8988T (cell line): ENCODE results near the gene LRRC25.
A peak's percentile ranks its signal among the peaks of the same experiment; 100 is the strongest.
"Not testable (repeated sequence)": the region's sequence is repeated elsewhere in the genome, so short reads cannot be mapped to it uniquely, and the experiment has no call there.

Experiments
- DNase-seq: peaks from one replicate; pipeline ENCODE4 v3.0.0; 2011

The LRRC25 gene

DNA sequence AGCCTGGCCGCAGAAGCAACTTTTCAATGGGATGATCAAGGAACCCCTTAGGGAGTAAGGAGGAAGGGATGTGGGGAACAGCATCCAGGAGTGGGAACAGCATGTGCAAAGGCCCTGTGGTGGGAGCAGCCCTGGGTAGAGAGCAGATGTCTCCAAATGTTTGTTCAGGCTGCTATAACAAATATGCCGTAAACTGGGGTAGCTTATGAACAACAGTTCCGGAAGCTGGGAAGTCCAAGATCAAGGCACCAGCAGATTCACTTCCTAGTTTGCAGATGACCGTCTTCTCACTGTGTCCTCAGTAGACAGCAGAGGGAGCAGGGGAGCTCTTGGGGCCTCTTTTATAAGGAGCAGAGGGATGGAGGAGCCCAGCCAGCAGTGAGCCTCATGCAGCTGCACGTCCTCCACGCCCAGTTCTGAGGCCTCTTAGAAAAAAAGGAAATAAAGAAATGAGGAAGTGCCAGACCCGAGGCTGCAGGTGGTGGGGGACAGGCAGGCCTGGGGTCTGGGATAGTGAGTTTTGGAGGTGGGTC, 4.2 kb upstream of the LRRC25 start:
- DNase-seq: no peak

DNA sequence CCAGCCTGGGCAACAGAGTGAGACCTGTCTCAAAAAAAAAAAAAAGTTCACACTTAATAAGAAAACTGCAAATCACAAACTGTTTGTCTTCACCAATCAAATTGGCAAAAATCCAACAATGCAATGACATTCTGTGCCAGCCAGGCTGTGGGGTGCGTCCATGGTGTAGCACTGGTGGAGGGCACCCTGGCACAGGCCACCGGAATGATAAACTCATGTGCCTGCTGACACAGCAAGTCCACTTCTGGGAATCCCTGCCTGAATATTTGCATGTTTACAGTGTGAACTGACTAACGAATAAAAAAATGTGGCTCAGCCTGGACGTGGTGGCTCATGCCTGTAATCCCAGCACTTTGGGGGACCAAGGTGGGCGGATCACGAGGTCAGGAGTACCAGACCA, 1.6 kb upstream of the LRRC25 start:
- no peak for DNase-seq

DNA sequence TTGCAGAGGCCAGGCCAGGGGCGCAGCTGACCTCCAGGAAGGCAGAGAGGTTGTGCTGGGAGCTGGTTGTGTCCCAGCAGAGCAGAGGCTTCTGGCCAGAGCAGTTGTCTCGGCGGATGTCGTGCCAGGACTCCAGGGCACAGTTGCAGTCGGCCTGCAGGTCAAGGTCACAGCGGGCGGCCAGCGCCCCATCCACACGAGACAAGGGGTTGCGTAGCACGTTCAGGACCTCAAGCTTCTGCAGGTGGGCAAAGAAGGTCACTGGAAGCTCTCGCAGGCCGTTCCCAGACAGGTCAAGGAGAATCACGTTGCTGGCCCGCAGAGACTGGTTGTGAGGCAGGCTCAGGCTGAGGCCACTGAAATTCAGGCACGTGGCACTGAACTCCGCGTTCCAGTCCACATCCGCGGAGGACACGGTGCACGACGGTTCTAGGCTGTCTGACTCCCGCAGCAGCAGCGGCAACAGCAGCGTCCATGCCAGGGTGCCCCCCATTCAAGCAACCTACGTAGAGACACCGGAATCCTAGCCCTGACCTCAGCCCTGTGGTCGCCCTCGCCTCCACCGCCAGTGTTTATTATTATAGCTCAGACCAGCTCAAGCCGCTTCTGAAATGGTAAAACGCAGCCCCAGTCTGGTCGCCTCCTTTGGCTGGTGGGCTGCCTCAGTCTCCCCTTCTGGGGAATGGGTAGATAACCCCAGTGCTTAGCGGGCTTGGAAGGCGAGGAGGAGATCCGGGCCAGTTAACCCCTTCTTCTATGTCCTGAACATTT, 766 bp downstream of the LRRC25 start:
- no peak for DNase-seq

DNA sequence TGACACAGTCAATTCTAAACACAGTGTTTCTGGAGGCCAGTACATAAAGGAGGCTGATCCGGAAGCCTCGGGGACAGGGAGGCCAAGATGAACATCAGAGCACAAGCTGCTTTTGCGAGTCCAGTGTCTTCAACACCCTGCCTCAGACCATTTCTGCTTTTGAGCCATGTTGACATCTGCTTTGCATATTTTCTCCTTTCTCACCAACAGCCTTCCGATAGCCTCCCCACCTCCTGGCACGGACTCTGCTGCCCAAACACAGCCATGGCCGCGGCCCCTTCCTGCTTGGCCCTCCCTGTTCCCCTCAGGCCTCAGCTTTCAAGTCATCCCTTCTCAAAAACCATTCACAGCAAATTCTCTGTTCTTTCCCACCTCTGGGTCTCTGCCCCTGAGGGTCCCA, 3.6 kb downstream of the LRRC25 start:
- DNase-seq: no peak

DNA sequence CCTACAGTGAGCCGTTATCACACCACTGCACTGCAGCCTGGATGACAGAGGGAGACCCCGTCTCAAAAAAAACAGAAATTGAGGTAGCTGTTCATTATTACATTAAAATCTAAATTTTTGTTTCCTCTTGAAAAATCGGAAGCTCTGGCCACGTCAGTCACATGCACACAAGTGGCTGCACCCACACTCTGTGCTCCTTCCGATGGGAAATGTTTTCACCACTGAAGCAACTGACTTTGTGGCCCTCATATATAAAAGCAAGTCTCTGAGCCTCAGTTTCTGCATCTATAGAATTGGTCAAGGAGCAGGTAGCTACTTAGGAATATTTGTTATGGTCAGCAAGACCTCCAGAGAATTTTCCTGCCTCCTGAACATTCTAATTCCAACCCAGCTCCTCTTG, 4.5 kb downstream of the LRRC25 start:
- no peak for DNase-seq

DNA sequence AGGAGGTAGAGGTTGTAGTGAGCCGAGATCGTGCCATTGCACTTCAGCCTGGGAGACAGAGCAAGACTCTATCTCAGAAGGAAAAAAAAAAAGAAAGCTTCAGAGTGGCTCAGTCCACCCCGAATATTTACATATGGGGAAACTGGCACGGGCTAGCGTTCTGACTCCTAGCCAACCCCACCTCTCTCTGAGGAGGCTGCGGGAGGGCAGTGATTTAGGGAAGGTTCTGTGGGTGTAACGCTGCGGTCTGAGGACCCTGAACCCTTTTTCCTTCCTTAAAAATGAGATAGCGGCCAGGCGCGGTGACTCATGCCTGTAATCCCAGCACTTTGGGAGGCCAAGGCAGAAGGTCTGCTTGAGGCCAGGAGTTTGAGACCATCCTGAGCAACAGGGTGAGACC, 5.0 kb downstream of the LRRC25 start:
- no peak for DNase-seq

DNA sequence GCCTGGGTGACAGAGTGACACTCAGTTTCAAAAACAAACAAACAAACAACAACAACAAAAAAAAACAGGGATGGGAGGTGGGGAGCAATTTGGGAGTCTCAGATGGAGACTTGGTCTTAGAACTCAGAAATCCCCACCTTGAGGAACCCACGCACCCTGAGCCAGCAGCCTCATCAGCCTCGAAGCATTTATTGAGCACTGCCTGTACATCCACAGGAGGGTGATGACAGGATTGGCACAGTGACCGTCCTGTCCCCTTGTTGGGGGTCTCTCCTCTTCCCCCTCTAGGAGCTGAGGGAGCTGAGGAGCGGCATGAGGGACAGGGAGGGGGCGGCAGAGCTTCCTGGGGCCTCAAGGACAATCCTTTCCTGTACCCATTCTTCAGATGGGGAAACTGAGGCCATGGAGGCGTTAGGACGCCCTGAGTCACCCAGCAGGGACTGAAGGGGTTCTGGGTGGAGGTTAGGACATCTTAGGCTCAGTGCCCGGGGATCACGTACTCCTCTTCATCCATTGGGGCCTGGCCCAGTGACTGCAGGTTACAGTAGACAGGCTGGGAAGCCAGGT, 5.8 kb downstream of the LRRC25 start:
- no peak for DNase-seq

DNA sequence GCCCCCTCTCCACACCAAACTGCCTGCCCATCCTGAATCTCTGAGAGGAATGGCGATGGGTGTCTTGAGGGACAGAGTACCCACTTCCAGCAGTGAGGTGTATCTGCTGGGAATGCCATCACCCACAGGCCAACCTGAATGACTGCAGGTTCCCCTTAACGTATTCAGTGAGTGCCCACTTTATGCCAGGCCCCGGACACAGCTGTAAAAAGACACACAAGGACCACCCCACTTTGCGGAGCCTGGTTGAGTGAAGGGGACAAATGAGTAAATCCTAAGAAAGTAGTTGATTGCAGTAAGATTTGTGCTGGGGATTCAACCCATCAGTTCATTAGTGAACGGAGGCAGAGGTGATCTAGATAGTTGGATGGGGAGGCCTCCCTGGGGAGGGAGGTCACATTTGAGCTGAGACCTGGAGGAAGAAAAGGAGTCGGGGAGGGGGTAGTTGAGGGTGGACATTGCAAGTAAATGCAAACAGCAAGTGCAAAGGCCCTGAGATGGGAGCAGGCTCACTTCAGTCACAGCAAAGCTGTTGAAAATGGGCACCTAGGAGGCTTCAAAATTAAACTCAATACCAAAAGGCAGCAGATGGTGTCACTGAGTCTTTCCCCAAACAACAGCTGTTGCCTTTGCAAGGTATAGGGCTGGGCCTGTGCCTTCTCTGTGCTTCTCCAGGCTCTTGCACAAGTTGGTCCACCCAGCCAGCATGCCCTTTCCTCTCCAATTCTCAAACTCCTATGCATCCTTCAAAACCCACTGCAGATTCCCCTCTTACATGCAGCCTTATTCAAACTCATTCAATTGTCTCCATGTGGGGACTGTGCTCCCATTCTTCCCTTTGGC, 7.1 kb downstream of the LRRC25 start:
- DNase-seq: no peak

DNA sequence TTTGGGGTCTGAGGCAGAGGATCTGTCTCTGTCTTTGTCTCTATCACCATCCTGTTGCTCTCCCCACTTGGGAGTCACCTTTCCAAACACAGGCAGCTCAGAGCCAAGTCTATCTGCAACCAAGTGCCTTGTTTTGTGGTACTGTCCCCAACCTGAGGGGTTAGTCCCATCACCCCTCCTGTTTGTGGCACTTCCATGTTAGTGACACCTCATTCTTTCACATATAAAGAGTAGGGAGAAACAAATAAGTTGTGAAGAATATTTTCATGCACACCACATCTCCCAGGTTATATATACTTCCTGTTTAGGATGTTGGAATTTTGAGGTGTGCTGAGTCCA, 7.7 kb downstream of the LRRC25 start:
- no peak for DNase-seq

DNA sequence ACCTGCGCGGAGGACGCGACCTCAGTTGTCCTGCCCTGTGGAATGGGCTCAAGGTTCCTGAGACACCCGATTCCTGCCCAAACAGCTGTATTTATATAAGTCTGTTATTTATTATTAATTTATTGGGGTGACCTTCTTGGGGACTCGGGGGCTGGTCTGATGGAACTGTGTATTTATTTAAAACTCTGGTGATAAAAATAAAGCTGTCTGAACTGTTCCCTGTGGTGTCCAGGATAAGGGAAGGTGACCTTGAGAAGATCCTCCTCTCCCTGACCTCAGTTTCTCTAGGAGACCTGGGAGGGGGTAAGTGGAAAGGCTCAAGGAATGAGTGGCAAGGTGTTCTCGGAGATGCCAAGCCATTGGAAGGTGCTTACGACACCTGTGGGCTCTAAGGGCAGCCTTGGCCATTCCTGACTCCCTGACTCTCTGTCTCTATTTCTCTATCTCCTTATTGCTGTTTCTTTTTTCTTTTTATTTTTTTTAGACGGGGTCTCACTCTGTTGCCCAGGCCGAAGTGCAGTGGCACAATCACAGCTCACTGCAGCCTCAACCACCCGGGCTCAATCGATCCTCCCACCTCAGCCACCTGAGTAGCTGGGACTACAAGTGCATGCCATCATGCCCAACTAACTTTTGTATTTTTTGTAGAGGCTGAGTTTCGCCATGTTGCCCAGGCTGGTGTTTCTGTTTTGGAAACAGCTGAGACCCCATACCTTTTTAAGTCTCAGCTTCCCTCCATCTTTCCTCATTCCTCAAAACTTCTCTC, 8.3 kb downstream of the LRRC25 start:
- no peak for DNase-seq

DNA sequence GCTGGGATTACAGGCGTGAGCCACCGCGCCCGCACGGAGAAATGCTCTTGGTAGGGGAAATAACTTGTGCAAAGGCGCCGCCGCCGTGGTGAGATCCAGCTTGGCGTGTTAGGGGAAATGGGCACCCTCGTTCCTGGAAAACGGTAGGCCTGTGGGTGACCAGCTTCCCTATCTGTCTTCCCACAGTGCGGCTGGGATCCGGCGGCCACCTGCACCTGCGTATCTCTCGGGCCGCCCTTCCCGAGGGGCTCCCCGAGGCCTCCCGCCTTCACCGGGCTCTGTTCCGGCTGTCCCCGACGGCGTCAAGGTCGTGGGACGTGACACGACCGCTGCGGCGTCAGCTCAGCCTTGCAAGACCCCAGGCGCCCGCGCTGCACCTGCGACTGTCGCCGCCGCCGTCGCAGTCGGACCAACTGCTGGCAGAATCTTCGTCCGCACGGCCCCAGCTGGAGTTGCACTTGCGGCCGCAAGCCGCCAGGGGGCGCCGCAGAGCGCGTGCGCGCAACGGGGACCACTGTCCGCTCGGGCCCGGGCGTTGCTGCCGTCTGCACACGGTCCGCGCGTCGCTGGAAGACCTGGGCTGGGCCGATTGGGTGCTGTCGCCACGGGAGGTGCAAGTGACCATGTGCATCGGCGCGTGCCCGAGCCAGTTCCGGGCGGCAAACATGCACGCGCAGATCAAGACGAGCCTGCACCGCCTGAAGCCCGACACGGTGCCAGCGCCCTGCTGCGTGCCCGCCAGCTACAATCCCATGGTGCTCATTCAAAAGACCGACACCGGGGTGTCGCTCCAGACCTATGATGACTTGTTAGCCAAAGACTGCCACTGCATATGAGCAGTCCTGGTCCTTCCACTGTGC, 9.1 kb downstream of the LRRC25 start:
- DNase-seq: peak; percentile 92

DNA sequence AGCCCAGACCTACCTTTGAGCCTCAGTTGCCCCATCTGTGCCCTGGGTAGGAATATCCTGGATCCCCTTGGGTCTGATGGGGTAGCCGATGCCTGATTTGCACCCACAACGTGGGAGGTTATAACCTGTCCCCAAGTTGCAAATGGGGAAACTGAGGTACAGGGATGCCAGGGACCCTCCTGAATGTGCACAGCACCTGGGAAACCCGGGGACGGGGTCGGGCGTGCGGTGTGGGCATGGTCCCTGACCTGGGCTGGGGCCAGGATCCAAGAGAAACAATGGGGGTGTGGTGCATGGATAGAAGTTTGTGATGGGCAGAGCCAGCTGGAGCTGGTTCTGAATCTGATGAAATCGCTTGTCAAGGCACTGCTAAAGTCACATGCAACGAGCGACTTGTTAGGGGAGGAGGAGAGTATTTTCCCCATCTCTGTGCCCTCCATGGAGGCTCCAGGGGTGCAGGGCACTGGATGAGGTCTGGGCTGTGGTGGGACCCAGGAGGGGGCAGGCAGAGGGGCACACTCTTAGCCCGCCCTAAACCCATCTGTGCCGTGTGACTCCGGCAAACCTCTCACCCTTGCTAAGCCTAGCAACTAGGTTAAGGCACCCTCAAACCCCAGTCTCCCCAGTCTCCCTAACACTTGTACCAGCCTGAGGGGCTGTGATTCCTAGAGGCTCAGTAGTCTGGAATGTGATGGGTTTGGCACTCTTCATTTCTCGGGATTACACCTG, 10.7 kb downstream of the LRRC25 start:
- DNase-seq: no peak

DNA sequence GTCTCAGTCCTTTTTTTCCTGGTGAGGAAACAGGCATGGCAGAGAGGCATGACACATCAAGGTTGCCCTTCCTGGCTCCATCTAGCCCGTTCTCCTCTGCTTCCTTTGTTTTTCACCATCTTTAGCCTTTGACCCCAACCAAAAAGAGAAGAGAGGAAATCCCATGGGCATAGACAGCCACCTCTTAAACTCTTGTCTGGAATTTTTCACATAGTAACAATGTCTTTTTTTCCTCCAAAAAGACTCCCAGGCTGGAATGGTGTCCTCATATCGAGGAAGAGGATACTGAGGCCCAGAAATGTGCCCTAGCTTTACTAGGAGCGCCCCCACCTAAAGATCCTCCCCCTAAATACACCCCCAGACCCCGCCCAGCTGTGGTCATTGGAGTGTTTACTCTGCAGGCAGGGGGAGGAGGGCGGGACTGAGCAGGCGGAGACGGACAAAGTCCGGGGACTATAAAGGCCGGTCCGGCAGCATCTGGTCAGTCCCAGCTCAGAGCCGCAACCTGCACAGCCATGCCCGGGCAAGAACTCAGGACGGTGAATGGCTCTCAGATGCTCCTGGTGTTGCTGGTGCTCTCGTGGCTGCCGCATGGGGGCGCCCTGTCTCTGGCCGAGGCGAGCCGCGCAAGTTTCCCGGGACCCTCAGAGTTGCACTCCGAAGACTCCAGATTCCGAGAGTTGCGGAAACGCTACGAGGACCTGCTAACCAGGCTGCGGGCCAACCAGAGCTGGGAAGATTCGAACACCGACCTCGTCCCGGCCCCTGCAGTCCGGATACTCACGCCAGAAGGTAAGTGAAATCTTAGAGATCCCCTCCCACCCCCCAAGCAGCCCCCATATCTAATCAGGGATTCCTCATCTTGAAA, 11.5 kb downstream of the LRRC25 start, which contains the start of gene GDF15:
Gene GDF15, plus strand, starts transcription at position 484 of the 868 bp plus-strand sequence. Its CDS starts 32 bp downstream, at position 516.
- peak; percentile 78 for DNase-seq

DNA sequence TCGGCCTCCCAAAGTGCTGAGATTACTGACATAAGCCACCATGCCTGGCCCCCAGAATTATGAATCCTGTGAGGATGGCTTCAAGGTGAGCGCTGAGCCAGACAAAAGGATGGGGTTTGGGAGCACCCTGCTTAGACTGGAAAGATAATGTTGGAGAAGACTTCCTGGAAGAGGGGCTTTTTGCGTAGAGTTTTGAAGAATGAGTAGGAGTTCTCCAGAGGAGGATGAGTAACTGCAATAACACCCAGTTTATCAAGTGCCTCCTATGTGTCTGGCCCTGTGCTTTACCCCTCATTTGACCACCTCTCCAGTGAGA, 12.1 kb downstream of the LRRC25 start:
- no peak for DNase-seq

DNA sequence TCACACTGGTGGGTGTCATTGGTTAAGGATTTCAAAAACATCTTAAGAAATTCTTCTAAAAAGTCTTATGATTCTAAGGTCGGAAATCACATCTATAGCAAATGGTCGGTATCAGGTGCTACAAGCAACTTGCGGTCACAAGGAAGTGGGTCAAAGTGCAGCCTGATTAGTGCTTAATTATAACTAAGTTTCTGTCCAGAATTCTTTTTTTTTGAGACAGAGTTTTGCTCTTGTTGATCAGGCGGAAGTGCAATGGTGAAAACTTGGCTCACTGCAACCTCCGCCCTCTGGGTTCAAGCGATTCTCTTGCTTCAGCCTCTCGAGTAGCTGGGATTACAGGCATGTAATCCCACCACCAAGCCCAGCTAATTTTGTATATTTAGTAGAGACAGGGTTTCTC, 12.6 kb downstream of the LRRC25 start:
- DNase-seq: no peak

DNA sequence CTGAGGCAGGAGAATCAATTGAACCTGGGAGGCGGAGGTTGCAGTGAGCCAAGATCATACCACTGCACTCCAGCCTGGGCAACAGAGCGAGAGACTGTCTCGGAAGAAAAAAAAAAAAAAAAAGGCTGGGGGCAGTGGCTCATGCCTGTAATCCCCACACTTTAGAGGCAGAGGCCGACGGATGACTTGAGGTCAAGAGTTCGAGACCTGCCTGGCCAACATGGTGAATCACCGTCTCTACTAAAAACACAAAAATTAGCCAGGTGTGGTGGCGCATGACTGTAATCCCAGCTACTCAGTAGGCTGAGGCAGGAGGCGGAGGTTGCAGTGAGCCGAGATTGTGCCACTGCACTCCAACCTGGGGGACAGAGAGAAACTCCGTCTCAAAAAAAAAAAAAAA, 13.8 kb downstream of the LRRC25 start:
- not testable (repeated sequence) for DNase-seq

DNA sequence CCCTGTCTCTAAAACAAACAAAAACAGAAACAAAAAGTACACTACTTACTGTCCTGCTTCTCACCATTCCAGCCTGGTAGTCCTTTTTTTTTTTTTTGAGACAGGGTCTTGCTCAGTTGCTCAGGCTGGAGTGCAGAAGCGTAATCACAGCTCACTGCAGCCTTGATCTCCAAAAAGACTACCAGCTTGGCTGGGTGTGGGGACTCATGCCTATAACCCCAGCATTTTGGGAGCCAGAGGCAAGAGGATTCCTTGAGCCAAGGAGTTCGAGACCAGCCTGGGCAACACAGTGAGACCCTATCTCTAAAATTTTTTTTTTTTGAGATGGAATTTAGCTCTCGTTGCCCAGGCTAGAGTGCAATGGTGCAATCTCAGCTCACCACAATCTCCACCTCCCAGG, 16.6 kb downstream of the LRRC25 start:
- DNase-seq: no peak

DNA sequence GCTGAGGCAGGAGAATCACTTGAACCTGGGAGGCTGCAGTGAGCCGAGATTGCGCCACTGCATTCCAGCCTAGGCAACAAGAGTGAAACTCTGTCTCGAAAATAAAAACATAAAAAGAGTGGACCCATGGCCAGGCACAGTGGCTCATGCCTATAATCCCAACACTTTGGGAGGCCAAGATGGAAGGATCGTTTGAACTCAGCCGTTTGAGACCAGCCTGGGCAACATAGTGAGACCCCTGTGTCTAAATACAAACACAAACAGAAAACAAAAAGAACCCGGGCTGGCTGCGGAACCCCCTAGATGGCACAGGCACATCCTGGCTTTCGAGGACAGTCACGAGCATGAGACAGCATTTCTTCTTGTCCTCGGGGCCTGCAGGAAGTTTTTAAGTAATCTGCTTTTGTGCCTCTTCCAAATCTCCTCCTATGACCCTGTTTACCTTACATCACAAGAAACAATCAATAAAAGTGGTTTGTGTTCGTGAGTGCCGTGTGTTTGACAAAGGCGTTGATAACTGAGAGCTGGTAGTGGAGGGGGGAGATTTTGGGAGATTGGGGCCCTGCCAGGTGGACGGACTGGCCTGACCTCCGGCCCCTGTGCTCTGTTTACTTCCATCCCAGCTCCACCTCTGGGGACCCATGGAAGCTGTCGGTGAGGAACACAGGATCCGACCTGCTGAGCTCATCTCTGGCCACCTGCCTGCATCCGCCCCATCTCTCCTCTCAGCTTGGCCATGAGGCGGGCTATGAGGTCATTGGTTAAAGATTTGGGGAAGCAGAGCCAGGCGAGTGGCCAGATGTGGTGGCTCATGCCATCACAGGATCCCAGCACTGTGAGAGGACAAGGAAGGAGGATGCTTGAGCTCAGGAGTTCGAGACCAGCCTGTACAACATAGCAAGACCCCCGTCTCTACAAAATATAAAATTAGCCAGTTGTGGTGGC, 17.3 kb downstream of the LRRC25 start:
- DNase-seq: no peak

DNA sequence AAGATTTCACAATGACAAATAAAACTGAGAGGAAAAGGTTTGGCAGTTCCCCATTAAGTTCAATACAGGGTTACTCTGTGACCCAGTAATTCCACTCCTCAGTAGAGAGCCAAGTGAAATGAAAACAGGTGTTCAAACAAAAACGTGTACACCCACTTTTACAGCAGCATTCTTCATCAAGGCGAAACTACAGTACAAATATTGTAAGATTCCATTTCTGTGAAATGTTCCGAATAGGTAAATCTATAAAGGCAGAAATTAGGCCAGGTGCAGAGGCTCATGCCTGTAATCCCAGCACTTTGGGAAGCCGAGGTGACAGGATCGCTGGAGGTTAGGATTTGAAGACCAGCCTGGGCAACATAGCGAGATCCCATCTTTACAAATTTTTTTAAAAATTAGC, 20.4 kb downstream of the LRRC25 start:
- no peak for DNase-seq
